GM23338 (cell line): ENCODE results near the gene TNFRSF17. TPM values are rescaled to one million over a fixed set of nuclear protein-coding genes. Genes with fewer than 3 reads are reported as not detected.

Source experiments
- ATAC-seq: fragments of 200-7000 bp; cut with Tn5 transposase; 3 replicates; pipeline ENCODE4 v1.9.1; 2020
- DNase-seq: peaks from one replicate; pipeline ENCODE4 v3.0.0-alpha.2; 2015; ENCODE audit warnings: low spot score
- H2AFZ ChIP-seq: fragments of 200-600 bp; sonication (generic); 2 replicates; pipeline ENCODE4 v1.8.0; 2016; ENCODE audit warnings: antibody characterized with exemption, mild to moderate bottlenecking, moderate library complexity
- H3F3A ChIP-seq: fragments of 200-600 bp; sonication (generic); replicated peaks from 2 replicates; pipeline ENCODE4 v1.8.0; 2017; ENCODE audit warnings: antibody characterized with exemption, mixed run types, low read depth
- H3K27ac ChIP-seq: fragments of 200-600 bp; sonication (generic); 2 replicates; pipeline ENCODE4 v1.6.1; 2016; ENCODE audit warnings: low read depth
- H3K27me3 ChIP-seq: fragments of 200-600 bp; sonication (generic); 2 replicates; pipeline ENCODE4 v1.8.0; 2016; ENCODE audit warnings: mild to moderate bottlenecking, mixed run types, moderate library complexity; ENCODE audit not compliant: insufficient read depth
- H3K36me3 ChIP-seq: fragments of 200-600 bp; sonication (generic); 2 replicates; pipeline ENCODE4 v1.8.0; 2016; ENCODE audit warnings: mild to moderate bottlenecking; ENCODE audit not compliant: insufficient read depth
- H3K4me1 ChIP-seq: fragments of 200-600 bp; sonication (generic); 2 replicates; pipeline ENCODE4 v1.8.0; 2016; ENCODE audit warnings: mild to moderate bottlenecking, moderate library complexity; ENCODE audit not compliant: insufficient read depth
- H3K4me2 ChIP-seq: fragments of 200-600 bp; sonication (generic); 2 replicates; pipeline ENCODE4 v1.7.1; 2017; ENCODE audit warnings: mixed run types
- H3K4me3 ChIP-seq: fragments of 200-600 bp; sonication (generic); 2 replicates; pipeline ENCODE4 v1.6.1; 2016; ENCODE audit warnings: mixed run types
- H3K79me2 ChIP-seq: fragments of 200-600 bp; sonication (generic); replicated peaks from 2 replicates; pipeline ENCODE4 v1.8.0; 2017; ENCODE audit warnings: mild to moderate bottlenecking; ENCODE audit not compliant: insufficient read depth
- H3K9me2 ChIP-seq: fragments of 200-600 bp; sonication (generic); 2 replicates; pipeline ENCODE4 v1.8.0; 2017; ENCODE audit not compliant: insufficient read depth
- H4K20me1 ChIP-seq: fragments of 200-600 bp; sonication (generic); replicated peaks from 2 replicates; pipeline ENCODE4 v1.8.0; 2017; ENCODE audit warnings: mild to moderate bottlenecking; ENCODE audit not compliant: insufficient read depth
- H3K27ac Mint-ChIP-seq: 2 replicates; pipeline ENCODE4 v1.8.0; 2020; ENCODE audit warnings: inconsistent platforms, mild to moderate bottlenecking, moderate library complexity, mixed read lengths
- H3K27me3 Mint-ChIP-seq: 3 replicates; pipeline ENCODE4 v1.8.0; 2022; ENCODE audit warnings: low read depth, mild to moderate bottlenecking, moderate library complexity, mixed read lengths, inconsistent platforms; ENCODE audit not compliant: insufficient read depth, poor library complexity
- H3K36me3 Mint-ChIP-seq: 3 replicates; pipeline ENCODE4 v1.8.0; 2021; ENCODE audit warnings: low read depth, mild to moderate bottlenecking, inconsistent platforms, moderate library complexity, mixed read lengths
- H3K4me1 Mint-ChIP-seq: 3 replicates; pipeline ENCODE4 v1.8.0; 2020; ENCODE audit warnings: mild to moderate bottlenecking, inconsistent platforms, mixed read lengths
- H3K4me3 Mint-ChIP-seq: 3 replicates; pipeline ENCODE4 v1.8.0; 2021; ENCODE audit warnings: moderate library complexity, mild to moderate bottlenecking, inconsistent platforms, mixed read lengths
- H3K9me3 Mint-ChIP-seq: 3 replicates; pipeline ENCODE4 v1.8.0; 2020; ENCODE audit warnings: moderate library complexity, mild to moderate bottlenecking, inconsistent platforms, mixed read lengths
- CREB1 ChIP-seq: fragments of 250-450 bp; sonication (Bioruptor Pico); IDR thresholded peaks from 2 replicates; pipeline ENCODE4 v1.5.0; 2020; ENCODE audit warnings: low read depth, mild to moderate bottlenecking, moderate library complexity
- ETS1 ChIP-seq: IDR thresholded peaks from 2 replicates; pipeline ENCODE4 v1.6.1; 2016; ENCODE audit warnings: antibody characterized with exemption
- EZH2 ChIP-seq: fragments of 200-600 bp; sonication (generic); IDR thresholded peaks from one replicate; pipeline ENCODE4 v1.8.0; 2017; ENCODE audit warnings: antibody characterized with exemption, mild to moderate bottlenecking, low read depth; ENCODE audit not compliant: unreplicated experiment
- EZH2phosphoT487 ChIP-seq: fragments of 200-600 bp; sonication (generic); IDR thresholded peaks from one replicate; pipeline ENCODE4 v1.8.1; 2018; ENCODE audit warnings: antibody characterized with exemption; ENCODE audit not compliant: unreplicated experiment
- JUNB ChIP-seq: IDR thresholded peaks from one replicate; pipeline ENCODE4 v1.6.1; 2016; ENCODE audit warnings: antibody characterized with exemption; ENCODE audit not compliant: unreplicated experiment
- NANOG ChIP-seq: IDR thresholded peaks from 2 replicates; pipeline ENCODE4 v1.6.1; 2016; ENCODE audit warnings: antibody characterized with exemption, borderline replicate concordance
- POLR2AphosphoS5 ChIP-seq: IDR thresholded peaks from 2 replicates; pipeline ENCODE4 v1.6.1; 2016; ENCODE audit warnings: antibody characterized with exemption, low read depth
- REST ChIP-seq: IDR thresholded peaks from one replicate; pipeline ENCODE4 v1.6.1; 2018; ENCODE audit warnings: antibody characterized with exemption; ENCODE audit not compliant: unreplicated experiment
- STAT1 ChIP-seq: IDR thresholded peaks from one replicate; pipeline ENCODE4 v1.6.1; 2016; ENCODE audit warnings: antibody characterized with exemption; ENCODE audit not compliant: unreplicated experiment
- ZNF114 ChIP-seq: fragments of 250-450 bp; sonication (Bioruptor Pico); IDR thresholded peaks from 2 replicates; pipeline ENCODE4 v1.5.0; 2020; ENCODE audit warnings: mild to moderate bottlenecking, moderate library complexity
- ZNF331 ChIP-seq: fragments of 250-450 bp; sonication (Bioruptor Pico); IDR thresholded peaks from 2 replicates; pipeline ENCODE4 v1.5.0; 2020; ENCODE audit warnings: low read depth, mild to moderate bottlenecking, moderate library complexity
- ZNF462 ChIP-seq: fragments of 250-450 bp; sonication (Bioruptor Pico); IDR thresholded peaks from 2 replicates; pipeline ENCODE4 v1.5.0; 2020; ENCODE audit warnings: mild to moderate bottlenecking, moderate library complexity
- polyA plus RNA-seq: library from polyadenylated mRNA; unstranded; fragments of >200 nt; fragmentation: Nextera tagmentation; extraction: Ambion mirVana; gene quantifications from 2 replicates; pipeline ENCODE4 v1.2.1, GENCODE V29; 2016
- total RNA-seq: library from RNA; depleted of rRNA; stranded (reverse); fragments of >200 nt; shearing (Covaris generic); gene quantifications from 2 replicates; pipeline ENCODE4 v1.2.3, GENCODE V29; 2014

The TNFRSF17 gene
- total and polyA plus RNA-seq, 2 experiments from 2014 or later: not detected

GRCh38 chr16:12016291-12016947 is 51.4 kb downstream of the TNFRSF17 start:
- Histone ChIP-seq H3K4me1 (no peaks in the 10 kb centered on the region), H3K9me2 (no peaks in the 10 kb centered on the region), H3K4me3 (no peak overlapping the region), H3F3A (no peaks in the 10 kb centered on the region), H3K27me3 (no peaks in the 10 kb centered on the region), H3K4me2 (no peak overlapping the region), H3K27ac (no peak overlapping the region), H3K79me2 (no peaks in the 10 kb centered on the region), H3K36me3 (no peaks in the 10 kb centered on the region), H2AFZ (no peak overlapping the region), H4K20me1 (no peaks in the 10 kb centered on the region)
- DNase-seq (no peak), ATAC-seq (no peak)
- H3K9me3 Mint-ChIP-seq: no peaks in the 10 kb centered on the region
- no peak overlapping the region for H3K4me3 Mint-ChIP-seq
- H3K4me1 Mint-ChIP-seq: no peaks in the 10 kb centered on the region; the same call in 2 of the 3 replicates
- TF ChIP-seq STAT1: no peak
- H3K36me3 Mint-ChIP-seq: no peaks in the 10 kb centered on the region
- H3K27ac Mint-ChIP-seq: no peak overlapping the region
- H3K27me3 Mint-ChIP-seq: no peaks in the 10 kb centered on the region

DNA sequence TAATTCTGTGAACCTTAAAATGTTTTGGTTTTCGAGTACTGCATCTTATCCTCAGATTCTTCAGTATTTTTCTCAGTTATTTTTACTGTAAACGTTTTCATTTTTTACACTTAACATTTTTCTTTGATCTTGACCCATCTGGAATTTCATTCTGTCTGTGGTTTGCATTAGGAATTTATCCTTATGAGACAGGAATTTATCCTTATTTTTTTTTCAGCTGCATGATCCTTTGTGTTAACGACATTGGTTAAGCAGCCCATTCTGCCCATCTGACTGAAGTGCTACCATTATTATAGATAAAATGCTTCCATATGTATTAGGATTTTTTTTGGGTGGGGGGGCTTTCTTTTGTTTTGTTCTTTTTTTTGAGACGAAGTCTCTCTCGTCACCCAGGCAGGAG is 52.5 kb downstream of the TNFRSF17 start:
- H3K9me2 ChIP-seq: no peaks in the 10 kb centered on the region
- no peaks in the 10 kb centered on the region for H3F3A ChIP-seq
- H3K4me3 ChIP-seq: no peak overlapping the region
- H2AFZ ChIP-seq: no peak overlapping the region
- H3K4me1 ChIP-seq: no peaks in the 10 kb centered on the region
- H3K27ac ChIP-seq: no peak overlapping the region
- H3K27me3 Mint-ChIP-seq: no peaks in the 10 kb centered on the region
- H4K20me1 ChIP-seq: no peaks in the 10 kb centered on the region
- H3K4me2 ChIP-seq: no peak overlapping the region
- DNase-seq (no peak), ATAC-seq (no peak)
- H3K36me3 Mint-ChIP-seq: no peaks in the 10 kb centered on the region
- H3K27me3 ChIP-seq: no peaks in the 10 kb centered on the region
- H3K4me3 Mint-ChIP-seq: no peak overlapping the region
- no peaks in the 10 kb centered on the region for H3K9me3 Mint-ChIP-seq
- no peaks in the 10 kb centered on the region for H3K79me2 ChIP-seq
- H3K27ac Mint-ChIP-seq: no peak overlapping the region
- no peaks in the 10 kb centered on the region; the same call in 2 of the 3 replicates for H3K4me1 Mint-ChIP-seq
- no peaks in the 10 kb centered on the region for H3K36me3 ChIP-seq
- TF ChIP-seq ZNF462 (no peak), ETS1 (no peak), NANOG (no peak), ZNF331 (CRISPR knock-in tag) (no peak), ZNF114 (CRISPR knock-in tag) (no peak), CREB1 (CRISPR knock-in tag) (no peak), EZH2phosphoT487 (no peak), REST (no peak), JUNB (no peak), STAT1 (no peak), EZH2 (no peak), POLR2AphosphoS5 (no peak)
